ENCODE data around the gene TNXB. TPM values are rescaled to one million over a fixed set of nuclear protein-coding genes. Genes with fewer than 3 reads are reported as not detected.
"Not testable (repeated sequence)": the region's sequence is repeated elsewhere in the genome, so short reads cannot be mapped to it uniquely, and the experiment has no call there.

TNXB gene
- total RNA-seq, 1 donor from 2014 or later = 73.3 TPM

DNA sequence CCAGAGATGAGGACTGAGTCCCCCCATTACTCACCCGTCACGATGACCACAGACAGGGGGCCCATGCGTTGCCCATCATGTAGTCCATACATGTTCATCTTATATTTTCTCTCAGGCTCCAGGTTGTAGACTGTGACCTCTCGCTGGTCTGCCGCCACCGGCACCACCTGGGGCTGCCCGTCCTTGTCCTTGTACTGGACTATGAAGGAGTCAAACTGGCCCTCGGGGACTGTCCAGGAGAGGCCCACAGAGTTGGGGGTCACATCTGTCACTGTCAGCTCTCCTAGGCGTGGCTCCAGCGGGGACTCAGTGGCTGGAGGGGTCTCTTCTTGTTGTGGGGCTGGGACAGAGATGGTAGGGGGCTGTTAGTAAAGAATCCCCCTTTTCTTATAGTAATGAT, 35.5 kb downstream of the TNXB start:
- DNase-seq (ENCODE audit: missing footprints) (no peak), ATAC-seq (no peak)
- intact Hi-C loops (cut with DNase I) = no loop called here

DNA sequence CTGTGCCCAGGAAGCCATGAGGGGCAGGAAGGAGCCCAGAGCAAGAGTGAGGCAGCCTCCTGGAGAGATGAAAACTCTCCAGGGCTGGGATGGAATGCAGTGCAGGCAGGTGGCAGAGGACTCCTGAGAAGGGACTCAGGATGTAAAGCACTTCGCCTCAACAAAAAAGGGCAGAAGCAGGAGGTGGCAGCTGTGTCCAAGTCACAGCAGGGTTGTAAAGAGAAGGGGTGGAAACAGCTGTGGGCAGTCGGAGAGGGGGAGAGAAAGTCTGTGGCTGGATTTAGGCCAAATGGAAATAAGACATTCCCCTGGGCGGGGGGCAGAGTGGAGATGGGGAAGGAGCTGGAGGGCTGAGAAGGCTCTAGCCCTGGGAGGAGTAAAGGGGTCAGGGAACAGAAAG, 36.0 kb downstream of the TNXB start:
- no peak for DNase-seq (ENCODE audit: missing footprints)
- intact Hi-C loops (cut with DNase I) = no loop called here
- no peak for ATAC-seq

DNA sequence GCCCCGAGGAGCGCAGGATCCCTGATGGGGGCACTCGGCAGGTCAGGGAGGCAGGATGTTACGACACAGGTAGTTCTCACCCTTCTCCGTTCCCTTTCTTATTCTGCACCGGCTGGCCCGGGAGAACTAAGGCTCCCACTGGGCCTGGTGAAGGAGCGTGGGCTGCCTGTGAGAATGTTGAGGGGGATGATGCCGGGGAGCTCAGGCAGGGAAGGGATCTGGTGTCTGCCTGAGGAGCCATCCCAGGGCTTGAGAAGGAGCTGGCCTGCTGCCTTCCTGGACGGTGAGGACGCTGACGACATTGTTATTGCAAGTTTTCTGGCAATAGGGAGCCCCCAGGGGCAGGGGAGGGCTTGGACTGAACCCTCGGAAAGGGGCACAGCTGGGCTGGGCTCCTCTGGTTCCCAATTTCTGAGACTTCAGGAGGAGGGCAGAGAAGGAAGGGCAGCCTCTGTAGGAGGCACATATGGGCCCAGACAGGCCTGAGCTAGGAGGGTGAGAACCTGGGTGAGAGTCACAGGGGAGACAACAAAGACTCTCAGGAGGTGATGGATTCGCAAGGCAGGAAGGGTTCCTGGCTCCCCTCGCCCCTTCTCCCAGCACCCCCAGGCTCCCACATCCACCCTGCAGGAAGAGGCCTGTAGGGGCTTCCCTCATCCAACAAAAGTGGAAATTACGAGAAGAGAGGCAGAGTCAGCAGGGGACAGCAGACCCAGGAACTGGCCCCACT, 38.2 kb downstream of the TNXB start:
- intact Hi-C loops (cut with DNase I) = no loop called here
- ATAC-seq (peak; percentile 87), DNase-seq (ENCODE audit: missing footprints) (peak; percentile 88)

DNA sequence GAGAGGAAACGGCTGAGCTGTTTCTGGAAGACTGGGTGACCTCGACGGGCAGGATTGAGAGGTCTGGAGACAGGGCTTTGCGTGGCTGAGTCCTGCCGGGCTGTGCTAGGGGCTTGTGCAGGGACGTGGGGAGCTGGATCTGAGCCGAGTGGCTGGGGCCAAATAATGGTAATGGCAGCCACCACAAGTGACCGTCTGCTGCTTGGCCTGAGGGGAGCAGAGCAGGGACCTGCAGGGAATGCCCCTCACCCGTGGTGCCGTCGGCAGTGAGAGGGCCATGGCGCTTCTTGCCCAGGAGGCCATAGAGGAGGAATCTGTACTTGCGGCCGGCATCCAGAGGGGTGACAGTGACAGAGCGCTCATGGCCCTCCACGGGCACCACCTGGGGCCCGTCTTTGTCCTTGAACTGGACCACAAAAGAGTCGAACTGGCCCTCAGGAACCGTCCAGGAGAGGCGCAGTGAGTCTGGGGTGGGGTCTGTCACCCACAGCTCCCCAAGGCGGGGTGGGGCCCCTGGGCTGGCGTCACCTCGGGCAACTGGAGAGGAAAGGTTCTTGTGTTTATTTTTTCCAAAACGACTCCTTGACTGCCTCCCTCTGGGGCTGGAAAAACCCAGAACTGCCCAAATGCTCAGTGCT, 39.1 kb downstream of the TNXB start:
- no peak for ATAC-seq
- no peak for DNase-seq (ENCODE audit: missing footprints)

DNA sequence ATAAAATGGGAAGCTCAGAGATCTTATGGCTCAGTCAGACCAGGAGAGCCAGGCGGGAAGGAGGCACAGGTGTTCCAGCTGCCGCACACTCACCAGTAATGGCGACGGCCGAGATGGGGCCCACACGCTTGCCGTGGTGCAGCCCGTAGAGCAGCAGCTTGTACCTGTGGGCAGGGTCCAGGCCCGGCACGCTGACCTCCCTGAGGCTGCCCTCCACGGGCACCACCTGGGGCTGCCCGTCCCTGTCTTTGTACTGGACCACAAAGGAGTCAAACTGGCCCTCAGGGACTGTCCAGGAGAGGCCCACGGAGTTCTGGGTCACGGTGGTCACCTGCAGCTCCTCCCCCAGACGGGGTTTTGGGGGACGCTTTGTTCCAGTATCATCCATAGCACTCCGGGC, 39.7 kb downstream of the TNXB start:
- DNase-seq (ENCODE audit: missing footprints) (no peak), ATAC-seq (no peak)
- intact Hi-C loops (cut with DNase I) = loop anchor here (5.0 kb wide), 1 partner anchor 162 kb away; no protein-coding TSS in a partner anchor

More for the DNA sequence above, 39.1 kb downstream of the TNXB start:
- intact Hi-C loops (cut with DNase I) = loop anchor here (5.0 kb wide), 1 partner anchor 163 kb away; no protein-coding TSS in a partner anchor

DNA sequence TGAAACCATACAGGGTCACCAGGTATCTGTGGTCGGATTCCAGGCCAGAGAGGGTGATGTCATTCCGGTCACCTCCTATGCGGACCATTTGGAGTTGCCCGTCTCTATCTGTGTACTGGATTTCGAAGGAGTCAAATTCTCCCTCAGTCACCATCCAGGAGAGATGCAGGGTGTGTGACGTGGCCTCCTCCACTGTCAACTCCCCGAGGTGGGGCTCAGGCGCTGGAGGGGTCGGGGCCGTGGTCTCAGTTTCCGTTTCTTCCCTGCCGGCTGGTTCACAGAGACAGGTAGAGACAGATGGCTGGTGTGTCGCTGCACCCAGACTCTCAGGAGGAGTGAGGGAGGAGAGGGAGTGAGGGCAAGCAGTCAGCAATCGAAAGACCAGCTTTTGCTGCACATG, 40.3 kb downstream of the TNXB start:
- ATAC-seq = no peak
- DNase-seq (ENCODE audit: missing footprints) = no peak
- intact Hi-C loops (cut with DNase I) = loop anchor here (5.0 kb wide), 1 partner anchor 162 kb away; no protein-coding TSS in a partner anchor

DNA sequence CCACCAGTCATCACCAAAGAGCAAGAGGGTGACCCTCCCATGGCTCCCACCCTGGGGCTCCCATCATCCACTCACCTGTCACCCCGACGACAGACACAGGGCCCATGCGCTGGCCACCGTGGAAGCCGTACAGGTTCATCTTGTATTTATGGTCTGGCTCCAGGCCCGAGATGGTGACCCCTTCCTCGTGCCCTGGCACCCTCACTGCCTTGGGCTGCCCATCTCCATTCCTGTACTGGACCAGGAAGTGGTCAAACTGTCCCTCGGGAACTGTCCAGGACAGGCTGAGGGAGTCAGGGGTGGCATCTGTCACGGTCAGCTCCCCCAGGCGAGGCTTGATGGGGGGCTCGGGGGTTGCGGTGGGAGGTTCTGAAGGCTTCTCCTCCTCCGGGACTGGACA, 40.8 kb downstream of the TNXB start:
- DNase-seq (ENCODE audit: missing footprints); ATAC-seq: not testable (repeated sequence)
- intact Hi-C loops (cut with DNase I) = loop anchor here (5.0 kb wide), 1 partner anchor 161 kb away; no protein-coding TSS in a partner anchor

DNA sequence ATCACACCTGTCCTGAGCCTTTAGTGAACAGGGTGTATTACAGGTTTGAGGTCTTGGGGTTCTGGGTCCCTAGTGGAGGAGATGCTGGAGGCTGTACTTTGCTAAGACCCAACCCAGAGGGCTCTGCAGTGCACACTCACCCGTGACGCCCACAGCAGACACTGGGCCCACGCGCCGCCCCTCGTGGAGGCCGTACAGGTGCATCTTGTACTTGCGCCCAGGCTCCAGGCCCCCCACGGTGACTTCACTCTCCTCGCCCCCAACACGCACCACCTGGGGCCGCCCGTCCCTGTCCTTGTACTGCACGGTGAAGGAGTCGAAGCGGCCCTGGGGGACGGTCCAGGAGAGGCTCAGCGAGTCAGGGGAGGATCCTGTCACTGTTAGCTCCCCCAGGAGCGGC, 41.6 kb downstream of the TNXB start:
- not testable (repeated sequence) for DNase-seq (ENCODE audit: missing footprints); ATAC-seq
- intact Hi-C loops (cut with DNase I) = loop anchor here (5.0 kb wide), 1 partner anchor 160 kb away; no protein-coding TSS in a partner anchor

DNA sequence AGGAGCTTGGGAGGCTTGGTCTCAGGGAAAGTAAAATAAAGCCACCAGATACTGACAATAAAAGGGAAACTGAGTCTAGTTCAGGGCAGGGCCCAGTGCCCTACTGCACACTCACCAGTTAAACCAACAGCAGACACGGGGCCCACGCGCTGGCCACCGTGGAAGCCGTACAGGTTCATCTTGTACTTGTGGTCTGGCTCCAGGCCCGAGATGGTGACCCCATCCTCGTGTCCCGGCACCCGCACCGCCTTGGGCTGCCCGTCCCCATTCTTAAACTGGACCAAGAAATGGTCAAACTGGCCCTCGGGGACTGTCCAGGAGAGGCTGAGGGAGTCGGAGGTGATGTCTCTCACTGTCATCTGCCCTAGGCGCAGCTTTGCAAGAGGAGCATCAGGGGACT, 44.4 kb downstream of the TNXB start:
- intact Hi-C loops (cut with DNase I) = loop anchor here (5.0 kb wide), 1 partner anchor 157 kb away; no protein-coding TSS in a partner anchor
- DNase-seq (ENCODE audit: missing footprints) (peak; percentile 37), ATAC-seq (no peak)

DNA sequence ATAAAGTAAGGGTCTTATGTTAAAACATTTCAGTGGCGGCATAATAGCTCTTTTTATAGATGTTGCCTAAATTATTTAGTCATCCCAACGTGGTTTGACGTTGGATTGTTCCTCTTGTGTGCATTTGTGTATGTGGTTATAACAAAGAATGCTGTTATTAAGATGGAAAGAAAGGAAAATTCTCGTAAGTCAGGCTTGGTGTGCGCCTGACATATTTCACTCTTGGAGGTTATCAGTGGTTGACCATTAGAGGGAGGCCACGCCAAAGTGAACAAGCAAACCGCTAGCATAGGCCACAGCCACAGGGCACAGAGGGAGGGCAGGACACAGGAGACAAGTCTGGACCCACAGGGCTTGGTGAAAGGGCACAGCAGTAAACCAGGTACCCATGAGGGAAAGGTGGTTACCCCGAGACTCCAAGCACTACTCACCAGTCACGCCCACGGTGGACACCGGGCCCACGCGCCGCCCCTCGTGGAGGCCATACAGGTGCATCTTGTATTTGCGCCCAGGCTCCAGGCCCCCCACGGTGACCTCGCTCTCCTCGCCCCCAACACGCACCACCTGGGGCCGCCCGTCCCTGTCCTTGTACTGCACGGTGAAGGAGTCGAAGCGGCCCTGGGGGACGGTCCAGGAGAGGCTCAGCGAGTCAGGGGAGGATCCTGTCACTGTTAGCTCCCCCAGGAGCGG, 48.0 kb downstream of the TNXB start:
- DNase-seq (ENCODE audit: missing footprints) (peak; percentile 14), ATAC-seq (no peak)
- intact Hi-C loops (cut with DNase I) = no loop called here

DNA sequence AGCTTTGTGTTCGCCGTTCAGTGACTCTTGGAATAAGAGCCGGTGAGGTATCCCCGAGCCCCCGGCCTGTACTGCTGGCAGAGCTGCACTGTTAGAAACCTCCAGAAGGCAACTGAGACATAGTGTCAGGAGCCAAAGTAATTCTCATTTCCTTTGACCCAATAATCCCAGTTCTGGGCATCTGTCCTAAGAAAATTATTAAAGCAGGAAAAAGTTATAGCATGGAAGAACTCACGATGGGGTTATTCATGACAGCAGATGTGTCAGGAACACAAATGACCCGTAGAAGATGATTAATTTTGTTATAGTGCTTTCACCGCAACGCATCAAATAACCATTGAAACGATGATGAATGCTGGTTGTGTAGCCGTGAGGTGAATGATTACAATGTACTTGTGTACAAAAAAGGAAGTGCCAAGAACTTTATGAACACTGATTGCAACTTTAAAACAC, 50.6 kb downstream of the TNXB start:
- DNase-seq (ENCODE audit: missing footprints) (no peak), ATAC-seq (no peak)
- intact Hi-C loops (cut with DNase I) = no loop called here

DNA sequence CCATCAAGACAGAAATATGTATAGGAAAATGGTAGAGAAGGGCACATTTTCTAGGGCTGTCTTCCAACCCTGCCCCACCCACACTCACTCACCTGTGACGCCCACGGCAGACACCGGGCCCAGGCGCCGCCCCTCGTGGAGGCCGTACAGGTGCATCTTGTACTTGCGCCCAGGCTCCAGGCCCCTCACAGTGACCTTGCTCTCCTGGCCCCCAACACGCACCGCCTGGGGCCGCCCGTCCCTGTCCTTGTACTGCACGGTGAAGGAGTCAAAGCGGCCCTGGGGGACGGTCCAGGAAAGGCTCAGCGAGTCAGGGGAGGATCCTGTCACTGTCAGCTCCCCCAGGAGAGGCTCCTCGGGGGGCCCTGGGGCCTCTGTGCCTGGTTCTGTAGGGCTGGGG, 51.2 kb downstream of the TNXB start:
- ATAC-seq (no peak), DNase-seq (ENCODE audit: missing footprints) (no peak)
- intact Hi-C loops (cut with DNase I) = no loop called here

DNA sequence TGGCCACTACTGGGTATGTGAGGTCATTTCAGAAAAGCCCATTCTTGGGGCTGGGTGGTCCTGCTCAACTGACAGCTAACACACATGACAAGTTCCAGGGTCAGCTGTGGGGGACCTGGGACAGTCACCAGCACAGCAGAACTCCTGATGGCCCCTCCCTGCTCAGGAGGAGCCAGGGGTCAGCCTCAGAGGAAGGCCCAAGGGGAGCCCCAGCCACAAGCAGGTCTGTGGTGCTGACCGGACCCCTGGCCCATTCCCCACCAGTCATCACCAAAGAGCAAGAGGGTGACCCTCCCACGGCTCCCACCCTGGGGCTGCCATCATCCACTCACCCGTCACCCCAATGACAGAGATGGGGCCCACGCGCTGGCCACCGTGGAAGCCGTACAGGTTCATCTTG, 52.9 kb downstream of the TNXB start:
- DNase-seq (ENCODE audit: missing footprints) = peak; percentile 55
- ATAC-seq = no peak
- intact Hi-C loops (cut with DNase I) = no loop called here

DNA sequence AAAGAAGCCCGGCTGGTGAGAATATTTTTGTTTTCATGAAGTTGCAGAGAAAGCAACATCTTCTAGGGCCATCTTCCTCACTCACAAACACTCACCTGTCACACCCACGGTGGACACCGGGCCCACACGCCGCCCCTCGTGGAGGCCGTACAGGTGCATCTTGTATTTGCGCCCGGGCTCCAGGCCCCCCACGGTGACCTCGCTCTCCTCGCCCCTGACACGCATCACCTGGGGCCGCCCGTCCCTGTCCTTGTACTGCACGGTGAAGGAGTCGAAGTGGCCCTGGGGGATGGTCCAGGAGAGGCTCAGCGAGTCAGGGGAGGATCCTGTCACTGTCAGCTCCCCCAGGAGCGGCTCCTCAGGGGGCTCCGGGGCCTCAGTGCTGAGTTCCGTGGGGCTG, 53.4 kb downstream of the TNXB start:
- peak; percentile 58 for DNase-seq (ENCODE audit: missing footprints)
- ATAC-seq; intact Hi-C loops (cut with DNase I): not testable (repeated sequence)

DNA sequence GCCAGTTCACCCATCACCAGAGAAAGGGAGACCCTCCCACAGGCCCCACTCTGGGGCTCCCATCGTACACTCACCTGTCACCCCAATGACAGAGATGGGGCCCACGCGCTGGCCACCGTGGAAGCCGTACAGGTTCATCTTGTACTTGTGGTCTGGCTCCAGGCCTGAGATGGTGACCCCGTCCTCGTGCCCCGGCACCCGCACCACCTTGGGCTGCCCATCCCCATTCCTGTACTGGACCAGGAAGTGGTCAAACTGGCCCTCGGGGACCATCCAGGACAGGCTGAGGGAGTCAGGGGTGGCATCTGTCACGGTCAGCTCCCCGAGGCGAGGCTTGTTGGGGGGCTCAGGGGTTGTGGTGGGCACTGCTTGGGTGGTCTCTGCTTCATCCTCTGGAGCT, 55.8 kb downstream of the TNXB start:
- ATAC-seq; intact Hi-C loops (cut with DNase I): not testable (repeated sequence)
- peak; percentile 22 for DNase-seq (ENCODE audit: missing footprints)

DNA sequence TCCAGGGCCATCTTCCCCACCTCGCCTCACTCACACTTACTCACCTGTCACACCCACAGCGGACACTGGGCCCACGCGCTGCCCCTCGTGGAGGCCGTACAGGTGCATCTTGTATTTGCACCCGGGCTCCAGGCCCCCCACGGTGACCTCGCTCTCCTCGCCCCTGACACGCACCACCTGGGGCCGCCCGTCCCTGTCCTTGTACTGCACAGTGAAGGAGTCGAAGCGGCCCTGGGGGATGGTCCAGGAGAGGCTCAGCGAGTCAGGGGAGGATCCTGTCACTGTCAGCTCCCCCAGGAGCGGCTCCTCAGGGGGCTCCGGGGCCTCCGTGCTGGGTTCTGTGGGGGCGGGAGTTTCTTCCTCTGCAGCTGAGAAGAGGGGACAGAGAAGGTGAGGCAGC, 56.5 kb downstream of the TNXB start:
- intact Hi-C loops (cut with DNase I); ATAC-seq: not testable (repeated sequence)
- peak; percentile 63 for DNase-seq (ENCODE audit: missing footprints)

DNA sequence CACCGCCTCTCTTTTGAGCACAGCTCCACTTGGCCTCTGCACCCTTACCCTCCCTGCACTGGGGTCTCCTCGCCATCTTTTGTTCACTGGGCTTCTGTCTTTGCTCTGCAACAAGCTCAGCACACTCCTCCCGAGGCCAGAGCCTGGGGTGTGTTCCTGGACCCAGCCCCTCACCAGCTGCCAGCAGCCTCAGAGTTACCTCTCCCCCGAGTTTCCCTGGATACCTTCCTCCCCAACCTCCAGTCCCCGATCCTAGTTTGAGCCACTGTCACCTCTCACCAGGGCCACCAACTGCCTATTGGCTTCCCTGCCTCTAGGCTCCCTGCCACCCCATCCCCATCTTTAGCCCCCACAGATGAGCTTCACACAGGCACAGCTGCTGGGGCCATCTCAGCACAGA, 58.6 kb downstream of the TNXB start:
- ATAC-seq (no peak), DNase-seq (ENCODE audit: missing footprints) (no peak)
- intact Hi-C loops (cut with DNase I) = no loop called here

DNA sequence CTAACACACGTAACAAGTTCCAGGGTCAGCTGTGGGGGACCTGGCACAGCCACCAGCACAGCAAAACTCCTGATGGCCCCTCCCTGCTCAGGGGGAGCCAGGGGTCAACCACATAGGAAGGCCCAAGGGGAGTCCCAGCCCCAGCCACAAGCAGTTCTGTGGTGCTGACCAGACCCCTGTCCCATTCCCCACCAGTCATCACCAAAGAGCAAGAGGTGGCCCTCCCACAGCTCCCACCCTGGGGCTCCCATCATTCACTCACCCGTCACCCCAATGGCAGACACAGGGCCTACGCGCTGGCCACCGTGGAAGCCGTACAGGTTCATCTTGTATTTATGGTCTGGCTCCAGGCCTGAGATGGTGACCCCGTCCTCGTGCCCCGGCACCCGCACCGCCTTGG, 59.4 kb downstream of the TNXB start:
- intact Hi-C loops (cut with DNase I); ATAC-seq: not testable (repeated sequence)
- peak; percentile 34 for DNase-seq (ENCODE audit: missing footprints)

DNA sequence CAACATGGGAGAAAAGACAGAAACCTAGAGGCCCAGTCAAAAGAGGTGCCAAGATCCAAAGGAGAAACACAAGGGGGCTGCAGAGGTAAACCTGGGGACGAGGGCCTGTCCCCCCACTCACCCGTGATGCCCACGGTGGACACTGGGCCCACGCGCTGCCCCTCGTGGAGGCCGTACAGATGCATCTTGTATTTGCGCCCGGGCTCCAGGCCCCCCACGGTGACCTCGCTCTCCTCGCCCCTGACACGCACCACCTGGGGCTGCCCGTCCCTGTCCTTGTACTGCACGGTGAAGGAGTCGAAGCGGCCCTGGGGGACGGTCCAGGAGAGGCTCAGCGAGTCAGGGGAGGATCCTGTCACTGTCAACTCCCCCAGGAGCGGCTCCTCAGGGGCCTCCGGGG, 60.0 kb downstream of the TNXB start:
- intact Hi-C loops (cut with DNase I); ATAC-seq; DNase-seq (ENCODE audit: missing footprints): not testable (repeated sequence)
